Left colon (tissue), 2 donors: ENCODE measurements around the gene PDE3B. TPM values are rescaled to one million over a fixed set of nuclear protein-coding genes. Genes with fewer than 3 reads are reported as not detected.
"Not testable (repeated sequence)": the region's sequence is repeated elsewhere in the genome, so short reads cannot be mapped to it uniquely, and the experiment has no call there.

Experiments used
- ATAC-seq: fragments of 200-7000 bp; cut with Tn5 transposase; one replicate; pipeline ENCODE4 v1.9.1; 2020; ENCODE audit warnings: mild to moderate bottlenecking, moderate library complexity
- DNase-seq, 2 donors: peaks; one replicate each; pipeline ENCODE4 v3.0.0-alpha.2; 2020
- intact Hi-C, 2 donors: fragments of 100-400 bp; cut with DNase I in 1 of 2; cut with micrococcal nuclease in 1 of 2; formaldehyde crosslinking; loops; one replicate each; pipeline versions ENCODE4 v1.11.2 to v1.14.0; 2022; cut with DNase I, micrococcal nuclease
- total RNA-seq, 2 donors: library from RNA; stranded (reverse); fragmentation: NEBNext Ultra II Directional; extraction: Animal tissue kit (Norgen Biotek cat#: 25700); gene quantifications; one replicate each; pipeline ENCODE4 v1.2.1, GENCODE V29; 2021
- donor health status: DM: no; HTN: no; CAD: no.
- donor health status: DM: yes; HTN: yes; CAD: no.

PDE3B gene
- total RNA-seq, 2 donors from 2014 or later, result 23.9 to 32.9 TPM

- DNase-seq (no peak), ATAC-seq (no peak)
- intact Hi-C loops, result no loop called here
These were observed 121.2 kb downstream of the PDE3B start for GRCh38 chr11:14764579-14765527.

DNA sequence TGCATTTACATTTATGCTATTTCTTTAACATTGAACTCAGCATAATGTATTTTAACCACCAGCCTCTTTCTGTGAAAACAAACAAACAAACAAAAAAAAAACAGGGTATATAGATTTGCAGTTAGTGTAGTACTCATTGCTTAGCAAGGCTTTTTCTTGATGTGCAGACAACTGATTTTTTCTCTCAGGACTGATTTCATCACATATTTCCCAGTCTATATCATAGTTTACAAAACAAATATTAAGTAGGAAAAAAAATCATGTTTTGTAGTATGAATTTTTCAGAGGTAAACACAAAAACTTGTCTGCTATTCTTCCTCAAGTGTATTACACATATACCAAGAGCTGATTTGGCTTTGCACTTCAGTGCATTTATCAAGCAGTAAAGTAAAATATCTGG lies 123.0 kb downstream of the PDE3B start:
- intact Hi-C loops, result no loop called here
- ATAC-seq, result no peak
- DNase-seq, result no peak

GRCh38 chr11:14768526-14769188 lies 125.1 kb downstream of the PDE3B start:
- DNase-seq, result no peak
- intact Hi-C loops, result no loop called here
- ATAC-seq, result no peak

GRCh38 chr11:14773755-14774154 lies 130.2 kb downstream of the PDE3B start:
- no peak for ATAC-seq
- DNase-seq, result no peak
- intact Hi-C loops, result no loop called here

DNA sequence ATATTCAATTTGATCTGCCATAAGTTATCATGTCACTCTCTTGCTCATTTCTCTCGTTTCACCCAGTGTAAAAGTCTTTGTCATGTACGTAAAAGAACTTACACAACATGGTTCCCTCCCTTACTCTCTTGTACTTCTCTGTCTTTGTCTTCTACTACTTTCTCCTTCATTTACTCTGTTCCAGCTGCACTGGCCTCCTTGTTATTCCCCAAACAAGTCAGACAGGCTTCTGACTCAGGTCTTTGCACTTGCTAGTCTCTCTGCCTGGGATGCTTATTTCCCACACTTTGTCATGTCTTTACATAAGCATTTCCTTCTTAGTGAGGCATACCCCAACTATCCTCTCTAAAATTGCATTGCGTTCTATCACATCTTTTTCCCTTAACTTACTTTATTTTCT lies 131.1 kb downstream of the PDE3B start:
- DNase-seq (no peak), ATAC-seq (no peak)

DNA sequence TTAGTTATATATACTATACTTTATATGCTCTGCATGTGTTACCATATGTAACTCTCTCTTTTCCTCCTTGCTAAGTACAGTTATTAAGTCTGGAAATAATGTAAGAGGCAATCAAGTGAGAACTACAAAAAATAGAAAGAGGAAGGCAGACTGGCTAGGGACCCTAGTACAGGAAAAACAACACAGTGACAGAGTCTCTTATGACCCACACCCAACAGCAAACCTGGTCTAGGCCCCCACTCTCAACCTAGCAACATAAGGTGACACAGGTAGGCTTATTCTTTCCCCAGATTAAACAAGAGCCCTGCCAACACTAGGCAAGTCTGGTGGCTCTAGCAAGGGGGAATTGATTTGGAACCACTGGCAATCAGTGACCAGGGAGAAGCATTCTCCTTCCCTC lies 132.3 kb downstream of the PDE3B start:
- intact Hi-C loops, result no loop called here
- no peak for ATAC-seq

More for the DNA sequence above, 131.1 kb downstream of the PDE3B start:
- intact Hi-C loops, result no loop called here

GRCh38 chr11:14778460-14778859 lies 134.9 kb downstream of the PDE3B start:
- DNase-seq, ATAC-seq, intact Hi-C loops: not testable (repeated sequence)

More for the DNA sequence above, 132.3 kb downstream of the PDE3B start:
- no peak for DNase-seq

GRCh38 chr11:14783788-14784187 lies 140.2 kb downstream of the PDE3B start:
- intact Hi-C loops, result no loop called here
- no peak for ATAC-seq
- DNase-seq, result no peak

- intact Hi-C loops, result no loop called here
- DNase-seq (no peak), ATAC-seq (no peak)
These were observed 140.6 kb downstream of the PDE3B start for GRCh38 chr11:14784230-14784629.

- intact Hi-C loops, result loop anchor here in 1 of 2 donors (5.0 kb wide), 1 partner anchor 117 kb away; no protein-coding TSS in a partner anchor
- ATAC-seq, result no peak
- no peak for DNase-seq
These were observed 146.4 kb downstream of the PDE3B start for GRCh38 chr11:14789879-14790484.

GRCh38 chr11:14793546-14793945 lies 149.9 kb downstream of the PDE3B start:
- intact Hi-C loops, result loop anchor here in 1 of 2 donors (5.0 kb wide), 1 partner anchor 114 kb away; no protein-coding TSS in a partner anchor
- DNase-seq (no peak), ATAC-seq (no peak)

GRCh38 chr11:14796028-14796427 lies 152.4 kb downstream of the PDE3B start:
- DNase-seq, intact Hi-C loops, ATAC-seq: not testable (repeated sequence)

- intact Hi-C loops, result no loop called here
- no peak for ATAC-seq
- no peak for DNase-seq
These were observed 160.2 kb downstream of the PDE3B start for GRCh38 chr11:14803846-14804245.

DNA sequence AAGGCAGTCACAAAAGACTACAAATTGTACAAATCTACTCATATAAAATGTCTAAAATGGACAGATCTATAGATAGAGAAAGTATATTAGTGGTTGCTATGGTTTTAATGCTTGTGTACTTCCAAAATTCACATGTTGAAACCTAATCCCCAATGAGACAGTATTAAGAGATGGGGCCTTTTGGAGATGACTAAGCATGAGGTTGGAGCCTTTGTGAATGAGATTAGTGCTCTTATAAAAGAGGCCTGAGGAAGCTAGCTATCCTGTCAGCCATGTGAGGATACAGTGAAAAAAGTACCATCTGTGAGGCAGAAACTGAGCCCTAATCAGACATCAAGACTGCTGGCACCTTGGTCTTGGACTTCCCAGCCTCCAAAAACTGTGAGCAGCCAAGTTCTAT lies 165.9 kb downstream of the PDE3B start:
- ATAC-seq (no peak), DNase-seq (no peak)
- intact Hi-C loops, result no loop called here

- DNase-seq (no peak), ATAC-seq (no peak)
- intact Hi-C loops, result no loop called here
These were observed 169.2 kb downstream of the PDE3B start for GRCh38 chr11:14812757-14813156.

- DNase-seq (no peak), ATAC-seq (no peak)
- intact Hi-C loops, result no loop called here
These were observed 169.9 kb downstream of the PDE3B start for GRCh38 chr11:14813516-14813915.

GRCh38 chr11:14818779-14819178 lies 175.2 kb downstream of the PDE3B start:
- intact Hi-C loops, result no loop called here
- ATAC-seq, result no peak
- no peak for DNase-seq

DNA sequence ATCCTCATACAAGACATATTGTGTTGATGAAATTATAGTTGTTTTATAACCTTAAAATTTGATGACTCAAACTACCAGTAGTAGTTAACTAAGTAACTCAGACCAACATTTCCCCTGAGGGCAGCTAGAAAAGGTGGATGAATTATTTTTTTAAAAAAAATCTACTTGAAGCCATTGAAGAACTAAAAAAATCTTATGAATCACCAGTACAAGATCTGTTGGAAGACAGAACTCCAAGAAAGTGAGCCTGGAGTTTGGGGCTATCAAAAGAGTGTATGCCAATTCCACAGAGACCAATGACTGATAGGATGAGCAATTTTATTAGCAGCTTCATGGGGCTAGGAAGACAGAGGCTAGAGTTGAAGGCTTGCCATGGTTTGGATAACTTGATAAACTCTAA lies 176.0 kb downstream of the PDE3B start:
- intact Hi-C loops, result no loop called here
- ATAC-seq (no peak), DNase-seq (no peak)

DNA sequence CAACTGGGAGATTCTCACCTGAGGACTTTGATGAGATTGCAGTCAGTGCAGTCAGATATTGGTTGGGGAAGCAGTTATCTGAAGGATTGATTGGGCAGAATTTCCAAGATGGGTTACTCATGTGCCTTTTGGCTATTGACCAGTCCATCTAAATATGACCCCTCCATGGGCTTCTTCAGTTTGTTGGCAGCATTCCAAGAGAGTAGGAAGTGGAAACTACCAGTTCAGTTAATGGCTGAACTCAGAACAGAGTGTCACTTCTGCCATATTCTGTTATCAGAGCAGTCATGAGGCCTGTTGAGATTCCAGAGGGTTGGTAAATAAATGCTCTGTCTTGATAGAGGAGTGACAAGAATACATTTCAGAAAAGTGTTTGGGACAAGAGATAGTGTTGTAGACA lies 177.4 kb downstream of the PDE3B start:
- ATAC-seq (no peak), DNase-seq (no peak)
- intact Hi-C loops, result no loop called here

- intact Hi-C loops, result no loop called here
- ATAC-seq, result no peak
- DNase-seq, result no peak
These were observed 183.0 kb downstream of the PDE3B start for GRCh38 chr11:14826600-14826999.
